Endodermal cell (in vitro differentiated cells): ENCODE results near the gene TTK. TPM values are rescaled to one million over a fixed set of nuclear protein-coding genes. Genes with fewer than 3 reads are reported as not detected.

ENCODE experiments used
- total RNA-seq, 2 donors: library from RNA; stranded (reverse); fragmentation: NEBNext Ultra II Directional in 1 of 2; extraction: Animal tissue kit (Norgen Biotek cat#: 25700) in 1 of 2; gene quantifications; 2 replicates in 1 of 2; 3 replicates in 1 of 2; pipeline ENCODE4 v1.2.1, GENCODE V29; 2021

Gene TTK
- total RNA-seq, 2 donors from 2014 or later = 31.5 to 45.0 TPM

Other genes with a start within 250 kb of the TTK start
- 1 to 10 TPM; 7.4 to 8.8 TPM for gene ELOVL4, start 57.1 kb upstream of the TTK start, total RNA-seq
- 10 to 100 TPM; 35.1 to 36.4 TPM for gene BCKDHB, start 102.0 kb downstream of the TTK start, total RNA-seq